Astrocyte (in vitro differentiated cells and primary cell): ENCODE measurements around the gene HNRNPK.

Source experiments
- EZH2 ChIP-seq: IDR thresholded peaks from 2 replicates; pipeline ENCODE4 v1.6.1; 2012; ENCODE audit warnings: mild to moderate bottlenecking, low read length, inconsistent platforms; ENCODE audit not compliant: insufficient read depth
- TF ChIP-seq, protein P1 (sequence below): IDR thresholded peaks from 2 replicates; pipeline ENCODE4 v1.5.1; 2011; ENCODE audit warnings: low read depth, mild to moderate bottlenecking, inconsistent platforms, low read length, moderate library complexity; ENCODE audit not compliant: insufficient read depth

DNA sequence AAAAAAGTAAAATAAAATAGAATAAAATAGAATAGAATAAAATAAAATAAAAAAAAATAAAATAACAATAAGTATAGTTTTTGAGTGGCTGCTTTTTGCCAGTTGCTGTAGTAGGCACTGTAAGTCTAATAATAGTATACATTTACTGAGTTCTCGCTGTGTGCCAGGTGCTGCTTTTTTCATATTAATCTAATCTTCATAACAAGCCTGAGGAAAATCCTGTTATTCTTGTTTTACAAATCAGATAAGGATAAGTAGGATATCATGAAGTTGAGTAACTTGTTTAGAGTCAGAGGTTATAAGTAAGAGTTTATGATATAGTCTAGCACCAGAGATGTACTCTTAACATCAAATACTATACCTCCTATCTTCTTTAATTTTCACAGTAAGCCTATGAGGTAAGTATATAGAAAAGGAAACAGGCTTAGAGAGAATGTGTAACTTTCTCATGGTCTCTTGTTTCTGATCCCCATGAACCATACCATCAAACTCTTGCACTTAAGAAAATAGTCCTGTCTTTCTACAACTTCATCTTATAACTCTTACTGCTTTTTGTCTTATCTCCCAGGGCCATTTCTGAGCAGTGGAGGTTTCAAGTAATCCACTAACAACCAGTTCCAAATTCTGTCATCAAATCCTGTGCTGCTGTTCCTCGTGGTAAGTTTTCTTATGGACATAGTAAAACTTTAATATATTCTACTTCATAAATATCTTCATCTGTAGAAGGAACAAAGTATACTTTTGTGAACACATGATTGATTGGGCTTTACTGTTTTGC lies 19.3 kb upstream of the HNRNPK start:
- no peak for TF ChIP-seq EZH2
- TF ChIP-seq, protein P1, sequence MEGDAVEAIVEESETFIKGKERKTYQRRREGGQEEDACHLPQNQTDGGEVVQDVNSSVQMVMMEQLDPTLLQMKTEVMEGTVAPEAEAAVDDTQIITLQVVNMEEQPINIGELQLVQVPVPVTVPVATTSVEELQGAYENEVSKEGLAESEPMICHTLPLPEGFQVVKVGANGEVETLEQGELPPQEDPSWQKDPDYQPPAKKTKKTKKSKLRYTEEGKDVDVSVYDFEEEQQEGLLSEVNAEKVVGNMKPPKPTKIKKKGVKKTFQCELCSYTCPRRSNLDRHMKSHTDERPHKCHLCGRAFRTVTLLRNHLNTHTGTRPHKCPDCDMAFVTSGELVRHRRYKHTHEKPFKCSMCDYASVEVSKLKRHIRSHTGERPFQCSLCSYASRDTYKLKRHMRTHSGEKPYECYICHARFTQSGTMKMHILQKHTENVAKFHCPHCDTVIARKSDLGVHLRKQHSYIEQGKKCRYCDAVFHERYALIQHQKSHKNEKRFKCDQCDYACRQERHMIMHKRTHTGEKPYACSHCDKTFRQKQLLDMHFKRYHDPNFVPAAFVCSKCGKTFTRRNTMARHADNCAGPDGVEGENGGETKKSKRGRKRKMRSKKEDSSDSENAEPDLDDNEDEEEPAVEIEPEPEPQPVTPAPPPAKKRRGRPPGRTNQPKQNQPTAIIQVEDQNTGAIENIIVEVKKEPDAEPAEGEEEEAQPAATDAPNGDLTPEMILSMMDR = no peak
